ENCODE results near the gene MED13L.

The MED13L gene

DNA sequence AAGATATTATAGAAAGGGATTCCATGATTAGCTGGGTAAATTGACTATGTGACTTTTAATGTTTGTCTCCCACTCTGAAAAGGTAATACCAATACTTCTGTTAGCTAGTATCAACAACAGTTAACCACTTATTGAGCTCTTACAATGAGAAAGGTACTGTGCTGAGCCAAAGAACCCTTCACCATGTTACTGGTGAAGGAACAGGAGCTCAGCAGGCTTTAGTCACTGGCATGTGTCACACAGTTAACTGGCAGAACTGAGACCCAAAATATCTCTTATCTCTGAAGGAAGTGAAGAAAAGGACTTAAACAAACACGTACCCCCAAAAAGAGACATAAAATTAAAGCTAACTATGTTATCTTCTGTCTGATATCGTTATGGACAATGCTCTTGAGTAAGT is 170.6 kb downstream of the MED13L start:
- Mint-ChIP-seq H3K9me3 (peaks cover 6% of the 10 kb centered on the region), H3K27ac (no peak overlapping the region), H3K36me3 (ENCODE audit: low read depth) (peaks cover 51% of the 10 kb centered on the region), H3K27me3 (ENCODE audit: low read depth, poor library complexity) (no peaks in the 10 kb centered on the region), H3K4me3 (no peak overlapping the region), H3K4me1 (no peaks in the 10 kb centered on the region)
- DNase-seq = no peak
- TF ChIP-seq, protein P1, sequence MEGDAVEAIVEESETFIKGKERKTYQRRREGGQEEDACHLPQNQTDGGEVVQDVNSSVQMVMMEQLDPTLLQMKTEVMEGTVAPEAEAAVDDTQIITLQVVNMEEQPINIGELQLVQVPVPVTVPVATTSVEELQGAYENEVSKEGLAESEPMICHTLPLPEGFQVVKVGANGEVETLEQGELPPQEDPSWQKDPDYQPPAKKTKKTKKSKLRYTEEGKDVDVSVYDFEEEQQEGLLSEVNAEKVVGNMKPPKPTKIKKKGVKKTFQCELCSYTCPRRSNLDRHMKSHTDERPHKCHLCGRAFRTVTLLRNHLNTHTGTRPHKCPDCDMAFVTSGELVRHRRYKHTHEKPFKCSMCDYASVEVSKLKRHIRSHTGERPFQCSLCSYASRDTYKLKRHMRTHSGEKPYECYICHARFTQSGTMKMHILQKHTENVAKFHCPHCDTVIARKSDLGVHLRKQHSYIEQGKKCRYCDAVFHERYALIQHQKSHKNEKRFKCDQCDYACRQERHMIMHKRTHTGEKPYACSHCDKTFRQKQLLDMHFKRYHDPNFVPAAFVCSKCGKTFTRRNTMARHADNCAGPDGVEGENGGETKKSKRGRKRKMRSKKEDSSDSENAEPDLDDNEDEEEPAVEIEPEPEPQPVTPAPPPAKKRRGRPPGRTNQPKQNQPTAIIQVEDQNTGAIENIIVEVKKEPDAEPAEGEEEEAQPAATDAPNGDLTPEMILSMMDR (IDR thresholded peaks at IDR 0.05) = no peak

DNA sequence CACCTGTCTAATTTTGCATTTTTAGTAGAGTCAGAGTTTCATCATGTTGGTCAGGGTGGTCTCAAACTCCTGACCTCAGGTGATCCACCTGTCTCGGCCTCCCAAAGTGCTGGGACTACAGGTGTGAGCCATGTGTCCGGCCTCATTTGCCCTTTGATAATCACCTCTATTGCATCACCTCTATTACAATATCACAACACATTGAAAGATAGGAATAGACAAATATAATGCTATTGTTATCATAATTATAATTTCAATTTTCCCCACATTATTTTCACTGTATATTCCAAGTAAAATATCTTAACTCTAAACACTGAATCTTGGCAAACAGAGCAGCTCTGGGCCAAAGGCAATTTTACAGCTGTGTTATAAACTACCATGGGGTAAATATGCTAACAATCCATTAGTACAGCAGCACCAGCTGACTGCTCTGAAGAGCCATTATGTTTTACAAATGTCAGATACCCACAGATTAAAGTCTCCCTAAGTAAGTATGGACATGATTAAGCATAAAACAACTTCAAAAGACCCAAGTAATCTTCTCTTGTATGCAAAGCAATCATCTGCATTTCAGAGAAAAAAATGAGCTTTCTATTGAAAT is 173.2 kb downstream of the MED13L start:
- H3K27me3 Mint-ChIP-seq (ENCODE audit: low read depth, poor library complexity) = no peaks in the 10 kb centered on the region
- DNase-seq = no peak
- TF ChIP-seq, protein P1 (IDR thresholded peaks at IDR 0.05) = no peak
- no peak overlapping the region for H3K27ac Mint-ChIP-seq
- peaks cover 6% of the 10 kb centered on the region for H3K9me3 Mint-ChIP-seq
- H3K4me3 Mint-ChIP-seq = no peak overlapping the region
- H3K4me1 Mint-ChIP-seq = peaks cover 15% of the 10 kb centered on the region
- H3K36me3 Mint-ChIP-seq (ENCODE audit: low read depth) = peaks cover 44% of the 10 kb centered on the region

DNA sequence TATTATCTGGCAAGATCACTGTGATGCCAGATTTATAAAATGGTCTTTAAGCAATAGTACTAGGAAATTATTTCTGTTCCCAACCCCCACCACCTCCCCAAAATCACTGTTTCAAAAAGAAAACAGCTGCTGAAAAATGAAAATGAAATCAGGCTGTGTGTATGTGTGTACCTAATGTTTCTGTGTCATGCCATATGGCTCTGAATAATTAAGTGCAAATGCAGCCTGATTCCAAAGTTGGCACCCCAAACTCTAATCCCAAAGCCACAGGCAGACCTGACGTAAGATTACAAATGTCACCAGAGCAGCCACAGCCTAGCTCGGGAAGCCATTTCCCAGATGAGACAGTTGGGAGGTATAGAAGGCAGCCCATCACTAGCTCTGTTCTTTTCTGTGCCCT is 175.5 kb downstream of the MED13L start:
- Mint-ChIP-seq H3K4me3 (no peak overlapping the region), H3K36me3 (ENCODE audit: low read depth) (peaks cover 28% of the 10 kb centered on the region), H3K9me3 (peaks cover 6% of the 10 kb centered on the region), H3K4me1 (peaks cover 20% of the 10 kb centered on the region), H3K27ac (peak overlapping the region; percentile 36), H3K27me3 (ENCODE audit: low read depth, poor library complexity) (no peaks in the 10 kb centered on the region)
- DNase-seq = no peak
- TF ChIP-seq, protein P1 (IDR thresholded peaks at IDR 0.05) = no peak

DNA sequence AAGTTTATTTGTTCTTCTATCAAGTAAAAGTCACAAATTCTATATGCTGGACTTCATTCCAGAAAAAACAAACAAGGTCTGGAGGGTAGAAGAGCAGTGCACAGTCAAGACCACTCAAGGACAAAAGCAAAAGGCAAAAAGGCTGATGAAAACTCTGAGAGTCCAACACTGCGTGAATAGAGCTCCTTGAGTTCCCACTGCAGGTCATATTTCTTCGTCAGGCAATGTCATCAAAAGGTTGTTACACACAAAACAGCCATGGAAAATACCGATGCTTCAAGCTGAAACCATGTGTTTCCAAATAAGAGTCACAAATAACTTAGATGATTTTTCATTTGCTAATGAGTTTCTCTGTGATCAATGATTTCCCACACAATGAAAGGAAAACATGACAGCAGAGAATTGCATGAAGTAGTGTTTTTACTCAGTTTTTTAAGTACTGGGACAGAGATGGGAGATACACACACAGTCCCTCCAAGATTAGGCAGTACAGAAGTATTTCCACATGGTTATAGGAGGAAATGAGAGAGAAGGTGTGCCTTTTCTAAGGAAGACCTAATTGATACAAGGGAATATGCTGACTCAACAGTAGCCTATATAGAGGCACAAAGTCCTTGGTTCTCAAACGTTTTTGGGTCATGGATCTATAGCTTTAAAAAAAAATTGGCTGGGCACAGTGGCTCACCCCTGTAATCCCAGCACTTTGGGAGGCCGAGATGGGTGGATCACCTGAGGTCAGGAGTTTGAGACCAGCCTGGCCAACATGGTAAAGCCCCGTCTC is 177.7 kb downstream of the MED13L start:
- H3K27me3 Mint-ChIP-seq (ENCODE audit: low read depth, poor library complexity) = no peaks in the 10 kb centered on the region
- H3K4me1 Mint-ChIP-seq = peaks cover 20% of the 10 kb centered on the region
- no peak overlapping the region for H3K4me3 Mint-ChIP-seq
- DNase-seq = no peak
- no peaks in the 10 kb centered on the region for H3K9me3 Mint-ChIP-seq
- peaks cover 21% of the 10 kb centered on the region for H3K36me3 Mint-ChIP-seq (ENCODE audit: low read depth)
- peak overlapping the region; percentile 38 for H3K27ac Mint-ChIP-seq
- TF ChIP-seq, protein P1 (IDR thresholded peaks at IDR 0.05) = no peak

DNA sequence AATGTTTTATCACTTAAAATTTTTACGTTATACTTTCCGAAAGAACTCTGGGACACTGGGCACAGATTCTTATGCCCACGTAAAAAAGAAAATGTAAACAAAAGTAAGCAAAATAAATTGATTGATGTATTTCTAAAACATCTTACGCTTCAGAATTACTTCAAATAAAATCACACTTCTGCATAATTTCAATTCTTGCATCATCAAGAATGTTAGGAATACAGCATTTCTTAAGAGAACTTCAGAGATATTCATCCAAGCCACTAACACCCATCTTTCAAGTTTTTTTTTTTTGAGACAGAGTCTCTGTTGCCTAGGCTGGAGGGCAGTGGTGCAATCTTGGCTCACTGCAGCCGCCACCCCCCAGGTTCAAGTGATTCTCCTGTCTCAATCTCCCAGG is 180.6 kb downstream of the MED13L start:
- no peak overlapping the region for H3K27ac Mint-ChIP-seq
- no peak overlapping the region for H3K4me3 Mint-ChIP-seq
- no peaks in the 10 kb centered on the region for H3K9me3 Mint-ChIP-seq
- no peaks in the 10 kb centered on the region for H3K27me3 Mint-ChIP-seq (ENCODE audit: low read depth, poor library complexity)
- no peak for DNase-seq
- H3K4me1 Mint-ChIP-seq = peaks cover 43% of the 10 kb centered on the region
- H3K36me3 Mint-ChIP-seq (ENCODE audit: low read depth) = peaks cover 21% of the 10 kb centered on the region
- TF ChIP-seq, protein P1 (IDR thresholded peaks at IDR 0.05) = no peak

DNA sequence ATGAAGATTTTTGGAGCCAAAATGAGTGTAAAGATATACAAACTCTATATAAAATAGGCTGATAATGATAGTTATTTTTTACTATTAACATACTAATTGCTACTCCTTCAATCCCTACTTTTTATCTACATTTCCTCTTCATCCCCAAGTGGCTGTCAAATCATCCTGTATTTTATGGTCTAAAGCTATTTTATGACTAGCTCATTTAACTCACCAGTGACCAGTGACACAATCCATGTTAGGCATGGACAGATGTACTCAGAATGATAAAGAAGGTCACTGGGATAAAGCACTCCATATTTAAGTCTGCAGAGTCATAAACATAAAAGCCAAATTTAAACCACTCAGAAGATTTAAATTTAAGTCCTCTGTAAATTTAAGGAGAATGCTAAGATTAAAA is 183.0 kb downstream of the MED13L start:
- Mint-ChIP-seq H3K36me3 (ENCODE audit: low read depth) (peaks cover 26% of the 10 kb centered on the region), H3K9me3 (no peaks in the 10 kb centered on the region), H3K27me3 (ENCODE audit: low read depth, poor library complexity) (no peaks in the 10 kb centered on the region), H3K27ac (no peak overlapping the region), H3K4me3 (no peak overlapping the region), H3K4me1 (peaks cover 46% of the 10 kb centered on the region)
- TF ChIP-seq, protein P1 (IDR thresholded peaks at IDR 0.05) = no peak
- no peak for DNase-seq

Measured in nephron progenitor cell (in vitro differentiated cells).